Measurements from ENCODE around the gene CEP112.

GRCh38 chr17:66143657-66144282 lies 48.2 kb downstream of the CEP112 start:
- TF ChIP-seq CTCF (IDR thresholded peaks at IDR 0.05): no peak
- no peak for TF ChIP-seq POLR2A (IDR thresholded peaks at IDR 0.05)
